GM03348 (cell line): ENCODE results near the gene KLF7.
A peak's percentile ranks its signal among the peaks of the same experiment; 100 is the strongest.

ENCODE experiments used
- DNase-seq: peaks from one replicate; pipeline ENCODE4 v3.0.0; 2012; ENCODE audit warnings: low spot score

Gene KLF7

DNA sequence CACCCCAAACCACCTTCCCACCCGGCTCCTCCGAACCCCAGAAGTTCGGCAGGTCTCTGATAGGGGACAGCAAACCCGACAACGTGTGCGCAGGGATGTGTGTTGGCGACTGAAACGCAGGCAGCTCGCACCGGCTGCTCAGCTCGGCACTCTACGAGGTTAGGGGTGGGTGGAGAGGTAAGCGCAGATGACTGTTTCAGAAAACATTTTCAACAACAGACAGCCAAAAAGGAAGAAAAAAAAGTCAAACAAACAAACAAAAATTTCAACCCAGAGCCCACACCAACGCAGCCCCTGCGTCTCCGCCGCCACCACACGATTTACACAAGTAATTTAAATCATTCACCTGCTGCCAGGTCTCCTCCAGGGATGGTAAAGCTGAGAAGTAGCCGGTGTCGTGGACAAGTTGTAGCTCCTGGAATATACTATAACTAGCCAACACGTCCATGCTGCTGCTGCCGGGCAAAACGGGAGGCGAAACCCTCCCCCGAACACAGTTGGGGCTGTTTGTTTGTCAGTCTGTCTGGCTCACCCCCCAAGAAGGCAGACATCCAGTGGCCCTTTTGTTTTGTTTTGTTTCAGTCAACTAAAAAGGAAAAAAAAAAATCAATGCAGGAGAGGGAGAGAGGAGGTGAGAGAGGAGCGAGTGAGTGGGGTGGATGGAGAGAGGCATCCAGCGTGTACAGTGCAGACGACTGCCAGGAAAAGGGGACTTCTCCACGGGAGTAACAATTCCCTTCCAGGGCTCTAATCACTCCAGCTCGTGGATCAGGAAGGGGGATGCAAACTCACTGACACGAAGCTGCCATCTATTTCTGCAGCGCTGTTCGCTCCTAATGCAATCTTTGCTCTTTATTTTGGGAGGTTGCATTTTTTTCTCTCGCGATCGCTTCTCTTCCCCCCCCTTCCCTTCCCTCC lies at the start of gene KLF7:
TSS of gene KLF7 (minus strand) at position 828 of the 918 bp plus-strand sequence. CDS start at position 448, 380 bp downstream.
- DNase-seq, result peak; percentile 44

GRCh38 chr2:207215308-207215707 lies 49.6 kb upstream of the KLF7 start:
- no peak for DNase-seq

GRCh38 chr2:207214446-207214845 lies 48.7 kb upstream of the KLF7 start:
- DNase-seq, result no peak

DNA sequence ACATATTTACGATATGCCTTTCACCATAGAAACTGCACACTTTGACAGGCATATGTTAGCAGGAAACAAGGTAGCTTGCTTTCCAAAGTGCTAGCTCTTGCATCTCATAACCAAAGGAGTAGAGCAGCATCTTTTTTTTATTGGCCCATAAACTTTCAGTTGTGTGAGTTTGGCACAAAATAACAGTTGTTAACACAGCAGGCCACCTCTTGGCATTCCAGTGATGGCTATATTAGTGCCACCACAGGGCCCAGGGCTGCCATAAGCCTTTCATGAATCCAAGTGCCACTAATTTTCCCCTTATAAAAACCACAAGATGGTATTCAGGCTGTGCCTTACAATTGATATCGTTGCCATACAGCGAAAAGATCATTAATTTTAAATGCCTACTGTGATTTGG lies 40.3 kb upstream of the KLF7 start:
- DNase-seq, result no peak

DNA sequence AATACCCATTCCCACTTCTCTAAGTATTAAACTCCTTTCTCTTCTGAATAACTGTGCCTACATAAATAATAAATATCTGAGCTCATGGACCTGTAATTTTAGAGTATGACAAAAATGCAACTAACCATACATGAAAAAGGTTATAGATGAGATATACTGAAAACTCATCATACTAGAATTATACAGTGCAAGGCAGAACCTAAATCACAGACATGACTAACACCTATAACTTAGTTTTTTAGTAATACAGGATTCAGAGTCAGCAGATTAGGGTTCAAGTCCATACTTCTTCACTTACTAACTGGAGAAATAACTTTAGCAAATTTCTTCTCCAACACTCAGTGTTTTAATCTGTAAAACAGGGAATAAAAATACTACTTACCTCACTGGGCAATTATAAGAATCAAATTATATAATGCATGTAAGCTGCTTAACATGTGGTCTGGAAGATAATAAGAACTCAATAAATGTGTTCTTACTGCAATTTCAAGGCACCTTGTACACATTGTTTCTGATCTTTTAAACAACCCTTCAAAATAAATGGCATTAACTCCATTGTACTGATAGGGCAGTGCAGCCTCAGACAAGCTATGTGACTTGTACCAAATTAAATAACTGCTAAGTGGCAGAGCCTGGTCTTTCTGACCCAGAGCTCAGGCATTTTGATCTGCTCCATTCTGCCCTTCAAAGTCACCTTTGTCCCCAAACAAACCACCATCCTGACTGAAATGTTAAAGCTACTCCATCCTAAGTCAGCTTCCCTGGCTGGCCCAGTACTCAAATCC lies 39.6 kb upstream of the KLF7 start:
- no peak for DNase-seq

- no peak for DNase-seq
These were observed 37.3 kb upstream of the KLF7 start for GRCh38 chr2:207203056-207203455.

DNA sequence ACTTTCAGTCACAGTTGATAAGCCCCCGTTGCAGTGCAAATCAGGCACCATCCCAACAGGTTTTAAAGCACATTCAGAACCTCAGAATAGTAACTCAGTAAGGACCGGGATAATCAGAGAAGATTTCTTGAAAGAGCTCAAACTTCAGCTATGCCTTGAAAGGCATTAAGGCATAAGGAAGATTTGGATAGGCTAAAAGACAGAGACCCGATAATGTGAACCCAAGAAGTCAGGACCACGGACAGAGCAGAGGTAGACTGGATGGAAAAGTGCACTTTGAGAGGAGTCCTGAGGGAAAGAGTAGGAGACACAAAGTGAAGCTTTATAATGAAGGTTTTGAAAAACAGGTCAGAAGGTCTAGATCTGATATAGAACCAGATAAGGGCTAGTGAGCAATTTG lies 36.9 kb upstream of the KLF7 start:
- peak; percentile 36 for DNase-seq

DNA sequence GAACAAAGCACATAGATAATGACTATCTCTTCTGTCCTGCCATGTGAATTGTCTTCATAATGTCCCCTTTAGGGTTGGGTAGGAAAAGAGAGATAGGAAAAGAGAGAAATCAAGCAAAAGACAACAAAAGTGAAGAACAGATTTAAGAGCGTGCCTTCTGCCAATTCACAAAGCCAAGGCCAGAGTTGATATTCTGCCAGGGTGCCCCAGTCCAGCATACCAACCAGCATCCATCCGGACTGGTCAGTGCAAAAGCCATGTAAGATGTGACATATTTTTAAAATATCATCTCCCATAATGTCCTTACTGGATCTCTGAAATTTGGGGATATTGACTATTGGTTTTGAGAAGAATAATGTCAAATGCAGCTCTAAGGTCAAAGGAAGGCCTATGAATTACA lies 35.7 kb upstream of the KLF7 start:
- no peak for DNase-seq

GRCh38 chr2:207200136-207200535 lies 34.4 kb upstream of the KLF7 start:
- no peak for DNase-seq

DNA sequence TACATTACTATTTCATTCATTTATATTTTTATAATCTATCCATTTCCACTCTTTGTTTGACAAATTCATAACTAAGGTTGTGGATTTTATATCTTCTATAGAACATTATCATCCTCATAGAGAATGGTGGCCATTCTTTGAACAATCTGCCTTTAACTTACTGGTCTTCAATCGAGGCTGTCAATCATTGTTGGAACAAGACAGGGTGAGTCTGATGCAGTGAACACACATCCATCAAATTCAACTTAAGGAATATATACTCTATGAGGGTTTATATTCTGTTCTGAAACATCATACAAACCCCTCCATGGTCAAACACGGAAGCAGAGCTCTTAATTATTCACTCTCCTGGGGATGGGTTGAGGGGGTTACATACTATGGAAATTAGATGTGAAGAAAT lies 28.3 kb upstream of the KLF7 start:
- no peak for DNase-seq

GRCh38 chr2:207188626-207189419 lies 23.1 kb upstream of the KLF7 start:
- peak; percentile 50 for DNase-seq

GRCh38 chr2:207185372-207185771 lies 19.6 kb upstream of the KLF7 start:
- no peak for DNase-seq

DNA sequence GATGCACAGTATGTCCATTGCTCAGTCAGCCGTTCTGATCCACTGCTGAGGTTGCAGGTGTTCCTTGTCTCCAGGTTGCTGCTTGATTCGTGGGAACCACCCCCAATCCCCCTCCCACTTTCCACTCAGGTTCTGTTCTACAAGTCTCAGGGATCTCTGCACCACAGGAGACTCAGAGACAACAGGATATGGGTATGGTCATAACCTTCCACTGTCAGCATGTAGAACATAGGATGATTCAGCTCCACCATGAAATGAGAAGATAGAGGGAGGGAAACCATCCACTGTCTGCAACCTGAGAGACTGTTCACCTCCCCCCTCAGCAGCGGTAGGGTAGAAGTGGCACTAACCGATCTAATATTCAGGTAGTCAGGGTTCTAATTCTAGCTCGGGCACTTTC lies 19.0 kb upstream of the KLF7 start:
- no peak for DNase-seq

DNA sequence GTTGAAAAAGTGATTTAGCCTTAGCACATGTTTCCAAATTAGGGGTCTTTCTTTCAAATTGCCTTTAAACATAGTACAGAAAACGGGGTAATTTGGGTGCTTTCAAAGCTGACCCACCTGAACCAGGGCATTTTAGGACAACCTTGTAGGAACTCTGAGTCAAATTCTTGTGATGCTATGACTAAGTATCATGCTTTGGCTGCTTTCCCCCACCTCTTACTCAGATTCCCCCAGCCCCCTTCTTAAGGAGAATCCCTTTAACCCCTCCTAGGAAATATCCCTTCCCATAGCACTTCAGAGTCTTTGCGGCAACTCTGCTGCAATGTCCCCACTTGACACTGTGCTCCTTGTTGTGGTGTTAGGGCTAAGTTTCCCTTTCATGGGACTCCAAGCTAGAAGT lies 18.6 kb upstream of the KLF7 start:
- DNase-seq, result peak; percentile 44

GRCh38 chr2:207183506-207183905 lies 17.8 kb upstream of the KLF7 start:
- no peak for DNase-seq

- DNase-seq, result peak; percentile 29
These were observed 17.2 kb upstream of the KLF7 start for GRCh38 chr2:207182911-207183310.

DNA sequence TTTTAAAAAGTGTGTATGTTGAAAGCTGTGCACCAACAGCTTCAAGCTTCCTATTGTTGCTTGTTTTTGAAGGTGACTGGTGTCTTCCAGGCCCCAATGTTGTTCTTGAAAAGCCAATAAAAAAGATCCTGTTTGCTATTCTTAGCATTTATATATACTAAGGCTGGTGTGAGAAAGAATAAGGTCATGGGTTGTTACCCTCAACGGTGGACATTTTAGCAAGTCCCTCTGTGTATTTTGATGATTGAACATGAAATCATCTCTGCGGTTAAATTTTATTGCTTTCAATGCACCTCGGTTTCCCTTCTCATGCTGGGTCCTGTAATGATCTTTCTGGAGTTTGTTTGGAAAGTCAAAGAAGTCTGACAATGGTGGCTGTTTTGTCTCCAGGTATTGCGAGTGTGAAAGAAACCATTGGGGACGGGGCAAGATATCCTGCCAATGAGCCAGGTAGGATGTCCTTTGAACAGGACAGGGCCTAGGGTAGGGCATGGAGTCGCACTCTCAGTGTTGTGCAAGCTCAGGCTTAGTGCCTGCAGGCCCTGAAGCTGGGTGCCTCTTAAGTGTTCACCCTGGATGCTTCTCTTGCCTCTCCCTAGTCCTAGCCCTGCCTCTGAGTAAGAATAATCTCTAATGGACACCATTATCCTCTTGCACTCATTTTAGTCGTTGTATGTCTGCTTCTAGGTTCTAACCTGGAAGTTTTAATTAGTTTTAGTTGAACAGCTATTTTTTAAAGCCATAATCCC lies 16.0 kb upstream of the KLF7 start:
- DNase-seq, result no peak

- no peak for DNase-seq
These were observed 15.0 kb upstream of the KLF7 start for GRCh38 chr2:207180741-207181140.

GRCh38 chr2:207176247-207176646 lies 10.5 kb upstream of the KLF7 start:
- no peak for DNase-seq

DNA sequence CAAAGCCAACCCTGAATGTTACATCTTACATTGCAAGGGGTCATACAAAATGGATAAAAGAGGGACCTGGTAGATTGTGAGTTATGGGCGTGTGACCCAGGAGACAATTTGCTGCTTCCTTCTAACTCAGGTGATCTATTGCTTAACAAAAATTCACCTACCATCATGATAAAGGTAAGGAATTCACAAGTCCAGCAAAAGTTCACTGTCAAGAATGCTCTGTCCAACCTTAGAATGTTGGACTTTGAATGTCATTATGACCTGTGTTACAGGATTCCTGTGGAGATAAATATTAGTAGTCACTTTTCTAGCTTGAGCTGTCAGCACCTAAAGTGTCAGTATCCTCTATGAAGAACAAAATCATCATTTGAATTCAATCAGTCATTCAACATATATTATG lies 7.9 kb upstream of the KLF7 start:
- no peak for DNase-seq

DNA sequence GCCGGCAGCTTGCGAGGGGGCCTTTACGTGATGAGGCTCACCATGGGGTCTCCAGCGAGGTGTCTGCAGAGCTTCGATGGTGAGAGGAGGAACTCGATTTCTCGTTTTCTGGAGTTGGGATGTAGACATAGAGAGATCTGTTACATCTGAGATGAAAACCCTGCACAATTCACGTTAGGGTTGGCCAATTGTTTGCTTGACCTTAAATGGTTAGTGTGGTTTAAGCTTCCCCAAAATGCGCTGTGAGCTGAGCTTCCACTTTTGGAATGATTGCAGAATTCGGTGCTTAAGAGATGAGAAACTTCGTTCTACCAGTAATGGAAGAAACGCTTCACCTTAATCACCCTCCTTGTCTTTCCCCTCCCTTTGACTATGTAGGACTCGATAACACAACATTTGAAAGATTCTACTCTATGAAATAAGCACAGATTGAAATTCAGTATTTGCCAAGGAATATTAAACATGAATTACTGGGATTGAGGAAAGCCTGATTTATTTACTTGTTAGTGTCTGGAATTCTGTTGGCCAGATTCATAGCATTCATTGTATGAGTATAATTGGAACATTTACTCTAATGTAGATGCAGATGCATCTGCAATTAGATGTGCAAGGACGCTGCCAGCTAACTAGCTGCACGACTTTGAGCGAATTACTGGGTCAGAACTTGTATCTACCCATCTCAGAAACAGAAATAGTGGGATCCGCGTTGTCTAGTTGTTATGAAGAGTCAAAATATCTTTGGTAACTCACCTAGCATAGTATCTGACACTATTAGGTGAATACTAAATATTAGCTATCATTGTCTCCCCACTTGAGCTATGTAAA lies 1.6 kb upstream of the KLF7 start:
- peak; percentile 30 for DNase-seq
